A549 treated with ZK216348 at 1 μM for 4 hours (cell line): Measurements from ENCODE around the gene GOLT1B. TPM values are rescaled to one million over a fixed set of nuclear protein-coding genes. Genes with fewer than 3 reads are reported as not detected.

ENCODE experiments used
- total RNA-seq: library from RNA; stranded (reverse); fragments of 200-300 nt; extraction: Qiagen RNA extraction; gene quantifications from 5 replicates; pipeline ENCODE4 v1.2.3, GENCODE V29; 2022; ENCODE audit warnings: low read depth

The GOLT1B gene, protein sequence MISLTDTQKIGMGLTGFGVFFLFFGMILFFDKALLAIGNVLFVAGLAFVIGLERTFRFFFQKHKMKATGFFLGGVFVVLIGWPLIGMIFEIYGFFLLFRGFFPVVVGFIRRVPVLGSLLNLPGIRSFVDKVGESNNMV
- 79.6 to 138 TPM (median 97.5 TPM) in 5 replicates for total RNA-seq

DNA sequence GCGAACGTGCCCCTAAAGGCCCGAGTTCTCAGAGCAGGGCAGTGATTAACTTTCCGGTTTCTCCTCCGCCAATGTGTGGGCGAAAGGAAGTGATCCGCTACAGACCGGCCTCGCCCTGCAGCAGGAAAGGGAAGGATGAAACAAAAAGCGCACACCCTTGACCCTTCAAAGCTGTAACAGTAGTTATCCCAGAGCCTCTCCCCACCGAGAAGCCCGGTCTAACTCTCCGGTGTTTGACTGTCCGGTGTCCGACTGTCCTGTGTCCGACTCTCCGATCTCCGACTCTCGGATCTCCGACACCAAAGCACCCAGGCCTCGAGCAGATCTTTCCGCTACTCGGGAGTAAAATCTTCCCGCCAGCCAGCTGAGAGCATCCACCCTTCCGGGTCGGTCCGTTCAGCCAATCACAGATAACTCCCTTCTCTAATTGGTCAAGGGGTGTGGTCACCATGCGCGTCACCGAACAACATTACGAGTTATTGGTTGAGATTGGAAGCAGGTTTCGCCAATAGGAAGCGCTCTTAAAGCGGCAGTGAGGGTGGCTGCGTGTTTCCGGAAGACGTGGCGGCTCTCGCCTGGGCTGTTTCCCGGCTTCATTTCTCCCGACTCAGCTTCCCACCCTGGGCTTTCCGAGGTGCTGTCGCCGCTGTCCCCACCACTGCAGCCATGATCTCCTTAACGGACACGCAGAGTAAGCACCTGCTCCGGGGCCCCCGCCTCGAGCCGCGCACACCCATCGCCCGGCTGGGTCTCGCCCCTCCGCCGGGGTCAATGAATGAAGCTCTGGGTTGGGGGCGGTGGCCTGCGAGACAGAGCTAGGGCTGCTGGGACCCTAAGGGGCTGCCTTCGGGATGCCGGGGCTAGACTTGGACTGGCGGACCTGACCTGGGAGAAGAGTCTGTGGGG lies at the start of gene GOLT1B, which contains the start of gene RECQL:
Gene GOLT1B, plus strand, starts transcription at position 532 of the 906 bp plus-strand sequence. Its CDS starts 135 bp downstream, at position 667.
Gene RECQL, minus strand, starts transcription at position 378 of the 906 bp plus-strand sequence. CDS start 2,065 bp downstream, outside the sequence.

DNA sequence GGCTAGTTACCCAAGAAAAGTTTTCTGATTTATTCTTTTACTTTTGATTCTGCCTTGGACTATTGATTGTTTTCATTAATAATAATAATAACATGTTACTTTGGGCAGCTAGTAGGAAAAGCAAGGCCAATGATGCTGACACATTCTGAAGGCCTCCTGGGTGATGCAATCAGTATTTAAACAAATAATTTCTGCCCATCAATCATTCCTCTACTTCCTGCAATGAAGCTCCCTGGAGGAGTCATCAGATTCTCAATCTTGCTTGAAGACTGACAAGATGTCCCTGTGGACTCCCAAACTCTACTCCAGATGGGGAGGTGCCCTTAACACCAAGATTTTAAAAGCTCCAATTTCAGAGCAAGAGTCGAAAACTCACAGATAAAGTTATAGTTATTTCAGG lies 24.5 kb downstream of the GOLT1B start, which contains the start of gene SPX:
Gene SPX, plus strand, starts transcription at position 244 of the 400 bp plus-strand sequence. CDS start 177 bp downstream, outside the sequence.

Other genes starting within 250 kb of the GOLT1B start
- gene SLCO1A2, start 166.9 kb upstream of the GOLT1B start, total RNA-seq = 0.02 TPM in 1 of 5 replicates, not detected in the others
- gene IAPP, start 128.9 kb upstream of the GOLT1B start, total RNA-seq = not detected in 5 replicates
- 6.2 to 11.7 TPM (median 6.7 TPM) in 5 replicates for gene PYROXD1, start 64.1 kb upstream of the GOLT1B start, total RNA-seq
- 41.3 to 77.5 TPM (median 63.1 TPM) in 5 replicates for gene RECQL, start 154 bp upstream of the GOLT1B start, total RNA-seq
- gene SPX, start 24.5 kb downstream of the GOLT1B start, total RNA-seq = 2.3 to 4.0 TPM (median 2.9 TPM) in 5 replicates
- gene GYS2, start 103.1 kb downstream of the GOLT1B start, total RNA-seq = 0.05 to 0.15 TPM (median 0.09 TPM) in 3 of 5 replicates, not detected in the others
- gene LDHB, start 156.1 kb downstream of the GOLT1B start, total RNA-seq = 1,454 to 1,675 TPM (median 1,616 TPM) in 5 replicates